Measurements from ENCODE around the gene ZNF316.

The ZNF316 gene

GRCh38 chr7:6691103-6691502 is 54.0 kb downstream of the ZNF316 start:
- DNase-seq (ENCODE audit: low spot score): no peak

GRCh38 chr7:6691609-6692106 is 54.5 kb downstream of the ZNF316 start:
- no peak for DNase-seq (ENCODE audit: low spot score)

- no peak for DNase-seq (ENCODE audit: low spot score)
Measured at GRCh38 chr7:6700793-6701192, 63.7 kb downstream of the ZNF316 start.

GRCh38 chr7:6701860-6702259 is 64.7 kb downstream of the ZNF316 start:
- DNase-seq (ENCODE audit: low spot score): no peak

Data from ecto neural progenitor cell (in vitro differentiated cells).